Measurements from ENCODE around the gene CTBP2. TPM values are rescaled to one million over a fixed set of nuclear protein-coding genes. Genes with fewer than 3 reads are reported as not detected.

The CTBP2 gene
- total and polyA plus RNA-seq, 2 of the 13 experiments (the other 11 are each of a cell fraction or from before 2014, with no cell fraction given), result 0.08 TPM; not detected in 1

DNA sequence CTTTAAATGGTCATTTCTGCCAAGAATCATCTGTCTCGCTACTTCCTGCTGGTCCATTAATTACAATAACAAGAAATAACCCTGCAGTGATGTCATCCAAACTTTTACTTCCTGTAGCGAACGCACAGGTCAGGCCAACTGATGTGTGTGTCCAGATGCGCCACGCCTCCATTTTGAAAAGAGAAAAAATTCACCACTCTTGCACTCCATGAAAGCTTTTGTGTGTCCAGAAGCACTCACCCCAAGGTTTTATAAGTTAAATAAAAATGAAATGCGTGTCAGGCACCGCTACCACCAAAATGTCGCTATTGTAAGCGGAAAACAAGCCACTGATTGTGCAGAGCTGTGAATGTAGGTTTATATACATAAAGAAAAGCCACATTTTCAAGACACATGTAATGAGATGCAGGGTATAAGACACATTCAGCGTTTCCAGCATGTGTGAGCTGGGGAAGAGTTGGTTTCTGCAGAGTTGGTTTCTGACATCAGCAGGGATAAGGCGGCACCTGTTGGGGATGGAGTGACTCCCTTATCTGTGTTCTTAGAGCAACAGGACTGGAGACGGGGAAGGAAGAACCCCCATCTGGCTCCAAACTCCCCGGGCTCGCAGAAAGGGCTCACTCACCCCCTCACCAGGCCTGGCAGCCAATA is 83.3 kb downstream of the CTBP2 start (continued):
- TF ChIP-seq, protein P1, sequence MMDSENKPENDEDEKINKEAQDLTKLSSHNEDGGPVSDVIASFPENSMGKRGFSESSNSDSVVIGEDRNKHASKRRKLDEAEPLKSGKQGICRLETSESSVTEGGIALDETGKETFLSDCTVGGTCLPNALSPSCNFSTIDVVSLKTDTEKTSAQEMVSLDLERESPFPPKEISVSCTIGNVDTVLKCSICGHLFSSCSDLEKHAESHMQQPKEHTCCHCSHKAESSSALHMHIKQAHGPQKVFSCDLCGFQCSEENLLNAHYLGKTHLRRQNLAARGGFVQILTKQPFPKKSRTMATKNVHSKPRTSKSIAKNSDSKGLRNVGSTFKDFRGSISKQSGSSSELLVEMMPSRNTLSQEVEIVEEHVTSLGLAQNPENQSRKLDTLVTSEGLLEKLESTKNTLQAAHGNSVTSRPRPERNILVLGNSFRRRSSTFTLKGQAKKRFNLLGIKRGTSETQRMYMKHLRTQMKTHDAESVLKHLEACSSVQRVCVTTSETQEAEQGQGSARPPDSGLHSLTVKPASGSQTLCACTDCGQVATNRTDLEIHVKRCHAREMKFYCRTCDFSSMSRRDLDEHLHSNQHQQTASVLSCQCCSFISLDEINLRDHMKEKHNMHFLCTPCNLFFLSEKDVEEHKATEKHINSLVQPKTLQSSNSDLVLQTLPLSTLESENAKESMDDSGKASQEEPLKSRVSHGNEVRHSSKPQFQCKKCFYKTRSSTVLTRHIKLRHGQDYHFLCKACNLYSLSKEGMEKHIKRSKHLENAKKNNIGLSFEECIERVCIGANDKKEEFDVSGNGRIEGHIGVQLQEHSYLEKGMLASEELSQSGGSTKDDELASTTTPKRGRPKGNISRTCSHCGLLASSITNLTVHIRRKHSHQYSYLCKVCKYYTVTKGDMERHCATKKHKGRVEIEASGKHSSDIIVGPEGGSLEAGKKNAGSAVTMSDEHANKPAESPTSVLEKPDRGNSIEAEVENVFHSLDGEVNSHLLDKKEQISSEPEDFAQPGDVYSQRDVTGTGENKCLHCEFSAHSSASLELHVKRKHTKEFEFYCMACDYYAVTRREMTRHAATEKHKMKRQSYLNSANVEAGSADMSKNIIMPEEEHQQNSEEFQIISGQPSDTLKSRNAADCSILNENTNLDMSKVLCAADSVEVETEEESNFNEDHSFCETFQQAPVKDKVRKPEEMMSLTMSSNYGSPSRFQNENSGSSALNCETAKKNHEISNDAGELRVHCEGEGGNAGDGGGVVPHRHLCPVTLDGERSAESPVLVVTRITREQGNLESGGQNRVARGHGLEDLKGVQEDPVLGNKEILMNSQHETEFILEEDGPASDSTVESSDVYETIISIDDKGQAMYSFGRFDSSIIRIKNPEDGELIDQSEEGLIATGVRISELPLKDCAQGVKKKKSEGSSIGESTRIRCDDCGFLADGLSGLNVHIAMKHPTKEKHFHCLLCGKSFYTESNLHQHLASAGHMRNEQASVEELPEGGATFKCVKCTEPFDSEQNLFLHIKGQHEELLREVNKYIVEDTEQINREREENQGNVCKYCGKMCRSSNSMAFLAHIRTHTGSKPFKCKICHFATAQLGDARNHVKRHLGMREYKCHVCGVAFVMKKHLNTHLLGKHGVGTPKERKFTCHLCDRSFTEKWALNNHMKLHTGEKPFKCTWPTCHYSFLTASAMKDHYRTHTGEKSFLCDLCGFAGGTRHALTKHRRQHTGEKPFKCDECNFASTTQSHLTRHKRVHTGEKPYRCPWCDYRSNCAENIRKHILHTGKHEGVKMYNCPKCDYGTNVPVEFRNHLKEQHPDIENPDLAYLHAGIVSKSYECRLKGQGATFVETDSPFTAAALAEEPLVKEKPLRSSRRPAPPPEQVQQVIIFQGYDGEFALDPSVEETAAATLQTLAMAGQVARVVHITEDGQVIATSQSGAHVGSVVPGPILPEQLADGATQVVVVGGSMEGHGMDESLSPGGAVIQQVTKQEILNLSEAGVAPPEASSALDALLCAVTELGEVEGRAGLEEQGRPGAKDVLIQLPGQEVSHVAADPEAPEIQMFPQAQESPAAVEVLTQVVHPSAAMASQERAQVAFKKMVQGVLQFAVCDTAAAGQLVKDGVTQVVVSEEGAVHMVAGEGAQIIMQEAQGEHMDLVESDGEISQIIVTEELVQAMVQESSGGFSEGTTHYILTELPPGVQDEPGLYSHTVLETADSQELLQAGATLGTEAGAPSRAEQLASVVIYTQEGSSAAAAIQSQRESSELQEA (CRISPR knock-in tag; IDR thresholded peaks at IDR 0.05; ENCODE audit: not compliant biosample characterization), result no peak

DNA sequence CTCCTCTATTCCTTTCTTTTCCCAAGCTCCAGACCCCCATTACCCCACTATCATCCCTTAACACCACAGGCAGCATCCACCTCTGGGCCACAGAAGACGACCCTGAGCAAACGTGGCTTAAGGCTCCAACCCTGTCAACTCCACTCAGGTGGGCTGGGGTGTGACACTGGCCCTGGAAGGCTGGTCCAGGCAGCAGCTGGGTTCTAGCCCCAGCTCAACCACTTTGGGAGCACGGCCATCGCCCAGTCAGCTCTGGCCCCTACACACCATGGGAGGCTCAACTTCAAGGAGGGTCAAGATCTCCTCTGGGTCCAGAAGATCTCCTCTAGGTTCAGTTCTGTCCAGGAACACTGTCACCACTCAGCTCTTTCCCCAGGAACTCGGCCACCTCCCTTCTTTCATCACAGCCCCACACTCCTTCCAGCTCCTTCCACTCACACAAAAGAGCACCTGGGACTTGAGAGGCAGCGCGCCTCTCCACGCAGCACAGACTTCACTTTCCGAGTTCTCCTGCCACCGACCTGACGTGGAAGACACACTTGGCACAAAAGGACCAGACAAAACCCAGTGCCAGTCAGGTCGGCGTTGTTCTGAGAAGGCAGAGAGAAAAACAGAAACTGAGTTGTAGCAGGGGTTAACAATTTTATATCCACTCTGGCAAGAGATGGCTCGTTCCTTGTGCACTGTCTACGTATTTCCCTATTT is 84.1 kb downstream of the CTBP2 start:
- BruUV-seq (replicated peaks), result no TSS peak
- WGBS (ENCODE audit: low lambda C conversion rate), result 45% methylated on average over 13 of the region's 15 CpGs
- no peak for FAIRE-seq
- TF ChIP-seq KAT2B (IDR thresholded peaks at IDR 0.05; ENCODE audit: borderline replicate concordance, low read depth, low read length) (no peak), HES4 (CRISPR knock-in tag; IDR thresholded peaks at IDR 0.05; ENCODE audit: borderline replicate concordance) (no peak), PHF8 (CRISPR knock-in tag; IDR thresholded peaks at IDR 0.05) (no peak), SAFB2 (CRISPR knock-in tag; IDR thresholded peaks at IDR 0.05; ENCODE audit: borderline replicate concordance, low read depth) (no peak), CCAR2 (optimal IDR thresholded peaks at IDR 0.05; ENCODE audit: low read depth, low read length) (no peak)
- TF ChIP-seq, protein P2, sequence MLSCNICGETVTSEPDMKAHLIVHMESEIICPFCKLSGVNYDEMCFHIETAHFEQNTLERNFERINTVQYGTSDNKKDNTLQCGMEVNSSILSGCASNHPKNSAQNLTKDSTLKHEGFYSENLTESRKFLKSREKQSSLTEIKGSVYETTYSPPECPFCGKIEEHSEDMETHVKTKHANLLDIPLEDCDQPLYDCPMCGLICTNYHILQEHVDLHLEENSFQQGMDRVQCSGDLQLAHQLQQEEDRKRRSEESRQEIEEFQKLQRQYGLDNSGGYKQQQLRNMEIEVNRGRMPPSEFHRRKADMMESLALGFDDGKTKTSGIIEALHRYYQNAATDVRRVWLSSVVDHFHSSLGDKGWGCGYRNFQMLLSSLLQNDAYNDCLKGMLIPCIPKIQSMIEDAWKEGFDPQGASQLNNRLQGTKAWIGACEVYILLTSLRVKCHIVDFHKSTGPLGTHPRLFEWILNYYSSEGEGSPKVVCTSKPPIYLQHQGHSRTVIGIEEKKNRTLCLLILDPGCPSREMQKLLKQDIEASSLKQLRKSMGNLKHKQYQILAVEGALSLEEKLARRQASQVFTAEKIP (CRISPR knock-in tag; IDR thresholded peaks at IDR 0.05; ENCODE audit: borderline replicate concordance), result no peak
- TF ChIP-seq, protein P3, sequence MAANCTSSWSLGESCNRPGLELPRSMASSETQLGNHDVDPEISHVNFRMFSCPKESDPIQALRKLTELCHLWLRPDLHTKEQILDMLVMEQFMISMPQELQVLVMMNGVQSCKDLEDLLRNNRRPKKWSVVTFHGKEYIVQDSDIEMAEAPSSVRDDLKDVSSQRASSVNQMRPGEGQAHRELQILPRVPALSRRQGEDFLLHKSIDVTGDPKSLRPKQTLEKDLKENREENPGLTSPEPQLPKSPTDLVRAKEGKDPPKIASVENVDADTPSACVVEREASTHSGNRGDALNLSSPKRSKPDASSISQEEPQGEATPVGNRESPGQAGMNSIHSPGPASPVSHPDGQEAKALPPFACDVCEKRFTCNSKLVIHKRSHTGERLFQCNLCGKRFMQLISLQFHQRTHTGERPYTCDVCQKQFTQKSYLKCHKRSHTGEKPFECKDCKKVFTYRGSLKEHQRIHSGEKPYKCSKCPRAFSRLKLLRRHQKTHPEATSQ (CRISPR knock-in tag; IDR thresholded peaks at IDR 0.05; ENCODE audit: borderline replicate concordance), result no peak

More for the DNA sequence above, 84.1 kb downstream of the CTBP2 start:
- Histone ChIP-seq H3K4me2 (ENCODE audit: low read depth, low read length) (no peak overlapping the region), H3K9ac (ENCODE audit: insufficient read depth, low read depth, low read length) (no peak overlapping the region), H3K79me2 (ENCODE audit: insufficient read depth, low read length) (no peaks in the 10 kb centered on the region), H4K20me1 (ENCODE audit: insufficient read depth, low read length) (no peaks in the 10 kb centered on the region), H3K9me3 (ENCODE audit: low read length) (no peaks in the 10 kb centered on the region), H3K36me3 (replicated peaks in 1 of 2; ENCODE audit: control insufficient read depth in 1 of 2, insufficient read depth in 2 of 2, low read length in 2 of 2) (no peaks in the 10 kb centered on the region), H3K27me3 (ENCODE audit: control insufficient read depth in 1 of 2, insufficient read depth in 2 of 2, low read length in 2 of 2) (peaks cover 3 to 39% of the 10 kb centered on the region in 2 experiments; a peak in 4 of 5 replicates), H3K27ac (ENCODE audit: extremely low read length, insufficient read depth, low read length) (no peak overlapping the region), H3K4me3 (replicated peaks in 1 of 3; ENCODE audit: insufficient read depth in 1 of 3, low read depth in 2 of 3, low read length in 3 of 3) (no peak overlapping the region), H2AFZ (ENCODE audit: low read length) (no peak overlapping the region), H3K4me1 (ENCODE audit: insufficient read depth, low read length) (no peaks in the 10 kb centered on the region)
- in situ Hi-C loops (cut with HindIII; ENCODE audit: extremely low pct_ligation_motif_present, low pct_unique_long_range_greater_than_20kb), result no loop called here
- CTCF ChIA-PET (ENCODE audit: low intra/inter-chr PET ratio, low total read pairs), result no interaction called here
- DNase-seq (ENCODE audit: low spot score) (no peak), ATAC-seq (no peak)
- POLR2A ChIA-PET, result no interaction called here
- intact Hi-C loops (cut with micrococcal nuclease; ENCODE audit: unreplicated experiment), result no loop called here

Measured in HepG2 (cell line).